ENCODE results near the gene TXNRD1. TPM values are rescaled to one million over a fixed set of nuclear protein-coding genes. Genes with fewer than 3 reads are reported as not detected.

Gene TXNRD1
- total RNA-seq, 2 donors from 2014 or later = 83.4 to 144 TPM

- WGBS, 2 experiments (ENCODE audit: insufficient coverage in 1 of 2, insufficient read length in 1 of 2) = 93 to 98% methylated on average over 3 to 5 of the region's 5 CpGs
- no peak overlapping the region for H3K27ac ChIP-seq (ENCODE audit: low read depth, low read length)
- H3K9ac ChIP-seq (ENCODE audit: extremely low read depth, low read length, poor library complexity, severe bottlenecking) = no peak overlapping the region
- H3K36me3 ChIP-seq (ENCODE audit: control insufficient read depth, insufficient read depth, low read length) = no peaks in the 10 kb centered on the region
- Mint-ChIP-seq H3K27me3 (ENCODE audit: insufficient read depth) (no peaks in the 10 kb centered on the region), H3K9me3 (peaks cover 28% of the 10 kb centered on the region), H3K4me3 (no peak overlapping the region), H3K36me3 (ENCODE audit: low read depth) (peaks cover 17% of the 10 kb centered on the region), H3K27ac (no peak overlapping the region), H3K4me1 (no peaks in the 10 kb centered on the region)
- H3K4me1 ChIP-seq (ENCODE audit: control insufficient read depth, insufficient read depth, low read length) = no peaks in the 10 kb centered on the region
- DNase-seq = no peak
- peaks cover 22% of the 10 kb centered on the region for H3K9me3 ChIP-seq (ENCODE audit: control insufficient read depth, low read length)
- TF ChIP-seq CTCF (conservative IDR thresholded peaks at IDR 0.05) = no peak
- no peaks in the 10 kb centered on the region for H3K27me3 ChIP-seq (ENCODE audit: control insufficient read depth, insufficient read depth, low read length, poor library complexity, severe bottlenecking)
- no peak overlapping the region for H3K4me3 ChIP-seq (ENCODE audit: low read length)
Observed at GRCh38 chr12:104365921-104366410, 150.4 kb downstream of the TXNRD1 start.

GRCh38 chr12:104369708-104370107 is 154.1 kb downstream of the TXNRD1 start:
- Histone ChIP-seq H3K4me3 (ENCODE audit: low read length) (no peak overlapping the region), H3K27ac (ENCODE audit: low read depth, low read length) (no peak overlapping the region), H3K9me3 (ENCODE audit: control insufficient read depth, low read length) (peaks cover 13% of the 10 kb centered on the region), H3K9ac (ENCODE audit: extremely low read depth, low read length, poor library complexity, severe bottlenecking) (no peak overlapping the region), H3K36me3 (ENCODE audit: control insufficient read depth, insufficient read depth, low read length) (no peaks in the 10 kb centered on the region), H3K27me3 (ENCODE audit: control insufficient read depth, insufficient read depth, low read length, poor library complexity, severe bottlenecking) (no peaks in the 10 kb centered on the region), H3K4me1 (ENCODE audit: control insufficient read depth, insufficient read depth, low read length) (no peaks in the 10 kb centered on the region)
- no peak overlapping the region for H3K27ac Mint-ChIP-seq
- WGBS, 2 experiments (ENCODE audit: insufficient coverage in 1 of 2, insufficient read length in 1 of 2) = 91 to 100% methylated on average over 1 to 2 of the region's 2 CpGs
- peaks cover 19% of the 10 kb centered on the region for H3K9me3 Mint-ChIP-seq
- no peak for DNase-seq
- H3K36me3 Mint-ChIP-seq (ENCODE audit: low read depth) = peaks cover 7% of the 10 kb centered on the region
- no peaks in the 10 kb centered on the region for H3K27me3 Mint-ChIP-seq (ENCODE audit: insufficient read depth)
- TF ChIP-seq CTCF (conservative IDR thresholded peaks at IDR 0.05) = no peak
- H3K4me3 Mint-ChIP-seq = no peak overlapping the region
- H3K4me1 Mint-ChIP-seq = peaks cover 3% of the 10 kb centered on the region

GRCh38 chr12:104371043-104371870 is 155.7 kb downstream of the TXNRD1 start:
- peak overlapping the region; percentile 58 for H3K27ac Mint-ChIP-seq
- H3K4me1 Mint-ChIP-seq = peaks cover 3% of the 10 kb centered on the region
- peaks cover 19% of the 10 kb centered on the region for H3K9me3 Mint-ChIP-seq
- Histone ChIP-seq H3K36me3 (ENCODE audit: control insufficient read depth, insufficient read depth, low read length) (no peaks in the 10 kb centered on the region), H3K27me3 (ENCODE audit: control insufficient read depth, insufficient read depth, low read length, poor library complexity, severe bottlenecking) (no peaks in the 10 kb centered on the region), H3K9me3 (ENCODE audit: control insufficient read depth, low read length) (peaks cover 13% of the 10 kb centered on the region), H3K27ac (ENCODE audit: low read depth, low read length) (no peak overlapping the region), H3K9ac (ENCODE audit: extremely low read depth, low read length, poor library complexity, severe bottlenecking) (no peak overlapping the region), H3K4me3 (ENCODE audit: low read length) (no peak overlapping the region), H3K4me1 (ENCODE audit: control insufficient read depth, insufficient read depth, low read length) (no peaks in the 10 kb centered on the region)
- peaks cover 7% of the 10 kb centered on the region for H3K36me3 Mint-ChIP-seq (ENCODE audit: low read depth)
- whole genome bisulfite sequencing, 2 experiments (ENCODE audit: insufficient coverage in 1 of 2, insufficient read length in 1 of 2) = 67 to 78% methylated on average over 10 to 15 of the region's 15 CpGs
- no peak overlapping the region for H3K4me3 Mint-ChIP-seq
- peak; percentile 81 for DNase-seq
- TF ChIP-seq CTCF (conservative IDR thresholded peaks at IDR 0.05) = no peak
- no peaks in the 10 kb centered on the region for H3K27me3 Mint-ChIP-seq (ENCODE audit: insufficient read depth)
